ENCODE data around the gene MAGI2.

DNA sequence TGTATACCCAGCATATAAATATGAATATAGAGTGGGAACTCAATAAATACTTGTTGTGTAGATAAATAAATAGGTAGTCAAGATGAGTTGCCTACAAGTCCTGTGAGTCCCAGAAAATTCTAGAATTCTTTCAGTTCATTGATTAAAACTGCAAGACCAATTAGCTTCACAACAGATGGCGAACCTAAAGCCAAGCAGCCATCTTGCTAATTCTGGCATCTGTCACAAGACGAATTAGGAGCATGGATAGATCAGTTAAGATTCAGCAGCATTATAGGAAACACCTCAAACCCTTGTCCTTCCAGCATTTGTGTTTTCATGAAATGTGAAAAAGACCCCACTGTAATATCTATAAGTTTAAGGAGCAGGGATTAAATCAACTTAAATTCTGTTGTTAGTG is 552.7 kb downstream of the MAGI2 start:
- TF ChIP-seq, protein P1, sequence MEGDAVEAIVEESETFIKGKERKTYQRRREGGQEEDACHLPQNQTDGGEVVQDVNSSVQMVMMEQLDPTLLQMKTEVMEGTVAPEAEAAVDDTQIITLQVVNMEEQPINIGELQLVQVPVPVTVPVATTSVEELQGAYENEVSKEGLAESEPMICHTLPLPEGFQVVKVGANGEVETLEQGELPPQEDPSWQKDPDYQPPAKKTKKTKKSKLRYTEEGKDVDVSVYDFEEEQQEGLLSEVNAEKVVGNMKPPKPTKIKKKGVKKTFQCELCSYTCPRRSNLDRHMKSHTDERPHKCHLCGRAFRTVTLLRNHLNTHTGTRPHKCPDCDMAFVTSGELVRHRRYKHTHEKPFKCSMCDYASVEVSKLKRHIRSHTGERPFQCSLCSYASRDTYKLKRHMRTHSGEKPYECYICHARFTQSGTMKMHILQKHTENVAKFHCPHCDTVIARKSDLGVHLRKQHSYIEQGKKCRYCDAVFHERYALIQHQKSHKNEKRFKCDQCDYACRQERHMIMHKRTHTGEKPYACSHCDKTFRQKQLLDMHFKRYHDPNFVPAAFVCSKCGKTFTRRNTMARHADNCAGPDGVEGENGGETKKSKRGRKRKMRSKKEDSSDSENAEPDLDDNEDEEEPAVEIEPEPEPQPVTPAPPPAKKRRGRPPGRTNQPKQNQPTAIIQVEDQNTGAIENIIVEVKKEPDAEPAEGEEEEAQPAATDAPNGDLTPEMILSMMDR (IDR thresholded peaks at IDR 0.05; ENCODE audit: insufficient read depth, low read length, poor library complexity, severe bottlenecking) = no peak
- TF ChIP-seq EZH2phosphoT487 (conservative IDR thresholded peaks at IDR 0.05; ENCODE audit: low read length) = no peak
